Measurements from ENCODE around the gene ILF3. TPM values are rescaled to one million over a fixed set of nuclear protein-coding genes. Genes with fewer than 3 reads are reported as not detected.

ILF3 gene
- polyA plus RNA-seq, 3 donors, result 34.4 to 189 (median 48.1) TPM

- Mint-ChIP-seq H3K9me3 (peaks cover 0 to 5% (median 0%) of the 10 kb centered on the region in 7 donors), H3K27ac (no peak overlapping the region), H3K4me3 (no peak overlapping the region), H3K27me3 (ENCODE audit: low read depth in 3 of 3) (peaks cover 16 to 26% (median 25%) of the 10 kb centered on the region in 3 donors), H3K36me3 (peaks cover 24 to 26% of the 10 kb centered on the region in 2 donors), H3K4me1 (peaks cover 19% of the 10 kb centered on the region)
- Histone ChIP-seq H3K4me3 (replicated peaks in 1 of 3; ENCODE audit: low read depth in 2 of 3, low read length in 3 of 3) (no peak overlapping the region), H3K27me3 (ENCODE audit: control insufficient read depth in 2 of 2, insufficient read depth in 2 of 2, low read length in 2 of 2) (peaks cover 0 to 11% of the 10 kb centered on the region in 2 donors), H4K20me1 (ENCODE audit: insufficient read depth, low read length) (peaks cover 16% of the 10 kb centered on the region), H3K4me2 (replicated peaks; ENCODE audit: extremely low read depth, low read length, poor library complexity, severe bottlenecking) (no peak overlapping the region), H2AFZ (ENCODE audit: insufficient read depth, low read depth, low read length, poor library complexity, severe bottlenecking) (no peak overlapping the region), H3K9me3 (replicated peaks in 1 of 2; ENCODE audit: control insufficient read depth in 1 of 2, insufficient read depth in 1 of 2, low read length in 2 of 2) (no peaks in the 10 kb centered on the region), H3K9ac (ENCODE audit: insufficient read depth, low read length, poor library complexity, severe bottlenecking) (no peak overlapping the region), H3K79me2 (ENCODE audit: insufficient read depth, low read length) (no peaks in the 10 kb centered on the region), H3K27ac (ENCODE audit: low read depth in 1 of 2, low read length in 2 of 2) (no peak overlapping the region), H3K4me1 (ENCODE audit: control insufficient read depth in 1 of 2, insufficient read depth in 2 of 2, low read length in 2 of 2) (peaks cover 5 to 8% of the 10 kb centered on the region in 2 donors), H3K36me3 (replicated peaks in 1 of 2; ENCODE audit: control insufficient read depth in 1 of 2, insufficient read depth in 2 of 2, low read length in 2 of 2) (peaks cover 8 to 17% of the 10 kb centered on the region in 2 donors)
- intact Hi-C loops (cut with micrococcal nuclease), result no loop called here
- TF ChIP-seq CTCF (IDR thresholded peaks at IDR 0.05), result no peak
- DNase-seq, result no peak
- 98% methylated on average over 9 of the region's 12 CpGs for WGBS (ENCODE audit: insufficient coverage)
Observed at GRCh38 chr19:10646456-10647159, 7.5 kb upstream of the ILF3 start.

- Mint-ChIP-seq H3K4me3 (no peak overlapping the region), H3K27ac (peak overlapping the region in 1 of 7 donors; percentile 77), H3K27me3 (ENCODE audit: low read depth in 3 of 3) (peaks cover 2 to 14% (median 11%) of the 10 kb centered on the region in 3 donors), H3K4me1 (peaks cover 34% of the 10 kb centered on the region), H3K36me3 (peaks cover 8 to 9% of the 10 kb centered on the region in 2 donors), H3K9me3 (peaks cover 0 to 3% (median 0%) of the 10 kb centered on the region in 7 donors)
- H3K4me1 ChIP-seq (ENCODE audit: control insufficient read depth in 1 of 2, insufficient read depth in 2 of 2, low read length in 2 of 2), result peaks cover 20 to 25% of the 10 kb centered on the region in 2 donors
- H3K27ac ChIP-seq (ENCODE audit: low read depth in 1 of 2, low read length in 2 of 2), result no peak overlapping the region
- no peak overlapping the region for H3K4me3 ChIP-seq (replicated peaks in 1 of 3; ENCODE audit: low read depth in 2 of 3, low read length in 3 of 3)
- H4K20me1 ChIP-seq (ENCODE audit: insufficient read depth, low read length), result peaks cover 10% of the 10 kb centered on the region
- H3K9me3 ChIP-seq (replicated peaks in 1 of 2; ENCODE audit: control insufficient read depth in 1 of 2, insufficient read depth in 1 of 2, low read length in 2 of 2), result no peaks in the 10 kb centered on the region
- no peak overlapping the region for H2AFZ ChIP-seq (ENCODE audit: insufficient read depth, low read depth, low read length, poor library complexity, severe bottlenecking)
- H3K9ac ChIP-seq (ENCODE audit: insufficient read depth, low read length, poor library complexity, severe bottlenecking), result no peak overlapping the region
- H3K27me3 ChIP-seq (ENCODE audit: control insufficient read depth in 2 of 2, insufficient read depth in 2 of 2, low read length in 2 of 2), result peaks cover 0 to 7% of the 10 kb centered on the region in 2 donors
- DNase-seq, result peak; percentile 21 to 49 (median 35)
- peaks cover 4% of the 10 kb centered on the region for H3K79me2 ChIP-seq (ENCODE audit: insufficient read depth, low read length)
- TF ChIP-seq CTCF (IDR thresholded peaks at IDR 0.05), result no peak
- intact Hi-C loops (cut with micrococcal nuclease), result no loop called here
- WGBS (ENCODE audit: insufficient coverage), result 94% methylated on average over 3 of the region's 4 CpGs
- peaks cover 2 to 4% of the 10 kb centered on the region in 2 donors for H3K36me3 ChIP-seq (replicated peaks in 1 of 2; ENCODE audit: control insufficient read depth in 1 of 2, insufficient read depth in 2 of 2, low read length in 2 of 2)
- H3K4me2 ChIP-seq (replicated peaks; ENCODE audit: extremely low read depth, low read length, poor library complexity, severe bottlenecking), result no peak overlapping the region
Observed at GRCh38 chr19:10648360-10648759, 5.8 kb upstream of the ILF3 start.
